Activated CD4-positive, CD25-positive, alpha-beta regulatory T cell treated with anti-CD3 and anti-CD28 coated beads, Interleukin-2, amount 50 U/mL, for 72 hours (primary cell): ENCODE measurements around the gene VCX.
"Not testable (repeated sequence)": the region's sequence is repeated elsewhere in the genome, so short reads cannot be mapped to it uniquely, and the experiment has no call there.

Source experiments
- DNase-seq: peaks from one replicate; pipeline ENCODE4 v3.0.0; 2021

VCX gene

GRCh38 chrX:7842871-7843270 is at the start of gene VCX:
VCX (plus strand) TSS chrX:7843171; CDS start chrX:7843204, 33 bp downstream.
- DNase-seq = not testable (repeated sequence)

GRCh38 chrX:7798327-7798726 is 44.6 kb upstream of the VCX start:
- no peak for DNase-seq

GRCh38 chrX:7801711-7802110 is 41.3 kb upstream of the VCX start:
- DNase-seq = no peak

GRCh38 chrX:7815166-7815805 is 27.7 kb upstream of the VCX start:
- no peak for DNase-seq

GRCh38 chrX:7828594-7828993 is 14.4 kb upstream of the VCX start:
- DNase-seq = no peak

- no peak for DNase-seq
Observed at GRCh38 chrX:7841084-7841805, 1.7 kb upstream of the VCX start.

GRCh38 chrX:7852166-7852565 is 9.2 kb downstream of the VCX start:
- no peak for DNase-seq

- no peak for DNase-seq
Observed at GRCh38 chrX:7872042-7872441, 29.1 kb downstream of the VCX start.

- no peak for DNase-seq
Observed at GRCh38 chrX:7876957-7877356, 34.0 kb downstream of the VCX start.

GRCh38 chrX:7889135-7889534 is 46.2 kb downstream of the VCX start:
- no peak for DNase-seq

- DNase-seq = no peak
Observed at GRCh38 chrX:7889680-7890079, 46.7 kb downstream of the VCX start.

- no peak for DNase-seq
Observed at GRCh38 chrX:7891928-7892327, 49.0 kb downstream of the VCX start.
